Left lung (tissue), 10 donors: ENCODE results near the gene KIF5B. TPM values are rescaled to one million over a fixed set of nuclear protein-coding genes. Genes with fewer than 3 reads are reported as not detected.
"Not testable (repeated sequence)": the region's sequence is repeated elsewhere in the genome, so short reads cannot be mapped to it uniquely, and the experiment has no call there.

Source experiments
- ATAC-seq: fragments of 200-7000 bp; cut with Tn5 transposase; one replicate; pipeline ENCODE4 v1.9.1; 2020; ENCODE audit warnings: moderate library complexity
- DNase-seq, 4 donors: peaks; one replicate each; pipeline ENCODE4 v3.0.0-alpha.2; 2013 to 2020
- H3K27ac ChIP-seq, 2 donors: fragments of 200-600 bp; sonication (generic) in 1 of 2; one replicate each; pipeline versions ENCODE4 v1.5.0 to v1.8.0; 2020 to 2021
- H3K27me3 ChIP-seq, 2 donors: fragments of 200-600 bp; sonication (generic) in 1 of 2; one replicate each; pipeline versions ENCODE4 v1.5.0 to v1.8.0; 2020 to 2021
- H3K36me3 ChIP-seq, 2 donors: fragments of 200-600 bp; sonication (generic) in 1 of 2; one replicate each; pipeline versions ENCODE4 v1.5.0 to v1.8.0; 2020 to 2021
- H3K4me1 ChIP-seq, 2 donors: fragments of 200-600 bp; one replicate each; pipeline ENCODE4 v1.8.0; 2021
- H3K4me3 ChIP-seq, 2 donors: fragments of 200-600 bp; sonication (generic) in 1 of 2; one replicate each; pipeline versions ENCODE4 v1.5.0 to v1.8.0; 2020 to 2021; ENCODE audit warnings: mild to moderate bottlenecking in 1 of 2
- H3K9me3 ChIP-seq, 2 donors: fragments of 200-600 bp; sonication (generic) in 1 of 2; one replicate each; pipeline versions ENCODE4 v1.5.0 to v1.8.0; 2020 to 2021
- CTCF ChIP-seq, 2 donors: fragments of 200-600 bp; sonication (generic) in 1 of 2; IDR thresholded peaks; one replicate each; pipeline versions ENCODE4 v1.5.0 to v1.8.0; 2021; ENCODE audit warnings: antibody characterized with exemption in 2 of 2
- intact Hi-C, 2 donors: fragments of 100-400 bp; cut with DNase I; formaldehyde crosslinking; loops; one replicate each; pipeline versions ENCODE4 v1.11.2 to v1.14.2; 2022
- polyA plus RNA-seq, 6 donors: library from polyadenylated mRNA; unstranded; fragments of 120-200 nt; gene quantifications; one replicate each; pipeline ENCODE4 v1.2.1, GENCODE V29; 2013; ENCODE audit not compliant: insufficient read length in 6 of 6
- total RNA-seq, 2 donors: library from RNA; stranded (reverse); fragmentation: NEBNext Ultra II Directional; extraction: Animal tissue kit (Norgen Biotek cat#: 25700); gene quantifications; one replicate each; pipeline ENCODE4 v1.2.1, GENCODE V29; 2021
- donor health status: DM: no; HTN: yes; CAD: no.
- donor health status: DM: no; HTN: no; CAD: no.

Gene KIF5B
- total and polyA plus RNA-seq, 8 donors = 99.4 to 179 (median 147) TPM

GRCh38 chr10:32046151-32046550, 10.1 kb downstream of the KIF5B start:
- no peak overlapping the region for H3K4me3 ChIP-seq
- H3K4me1 ChIP-seq = peaks cover 16 to 89% of the 10 kb centered on the region in 2 donors
- no peak for DNase-seq
- no peak overlapping the region for H3K27ac ChIP-seq
- H3K36me3 ChIP-seq = peaks cover 0 to 47% of the 10 kb centered on the region in 2 donors
- no peaks in the 10 kb centered on the region for H3K9me3 ChIP-seq
- intact Hi-C loops = no loop called here
- no peak for ATAC-seq
- no peak for TF ChIP-seq CTCF (IDR thresholded peaks at IDR 0.05)
- no peaks in the 10 kb centered on the region for H3K27me3 ChIP-seq

- DNase-seq, H3K4me3 ChIP-seq, H3K27me3 ChIP-seq, ATAC-seq, H3K27ac ChIP-seq, intact Hi-C loops, H3K9me3 ChIP-seq: not testable (repeated sequence)
- peaks cover 0 to 65% of the 10 kb centered on the region in 2 donors for H3K36me3 ChIP-seq
- H3K4me1 ChIP-seq = peaks cover 5 to 75% of the 10 kb centered on the region in 2 donors
Observed at GRCh38 chr10:32042730-32043129, 13.5 kb downstream of the KIF5B start.

GRCh38 chr10:32041290-32042028, 14.8 kb downstream of the KIF5B start:
- intact Hi-C loops = no loop called here
- Histone ChIP-seq H3K9me3 (no peaks in the 10 kb centered on the region), H3K27ac (peak overlapping the region in 1 of 2 donors; percentile 9), H3K27me3 (no peaks in the 10 kb centered on the region), H3K4me3 (no peak overlapping the region), H3K4me1 (peaks cover 5 to 70% of the 10 kb centered on the region in 2 donors), H3K36me3 (peaks cover 0 to 65% of the 10 kb centered on the region in 2 donors)
- no peak for TF ChIP-seq CTCF (IDR thresholded peaks at IDR 0.05)
- DNase-seq = no peak
- ATAC-seq = peak; percentile 65

- no peaks in the 10 kb centered on the region for H3K9me3 ChIP-seq
- H3K4me3 ChIP-seq = no peak overlapping the region
- no peak overlapping the region for H3K27ac ChIP-seq
- intact Hi-C loops = no loop called here
- peaks cover 5 to 68% of the 10 kb centered on the region in 2 donors for H3K4me1 ChIP-seq
- no peak for TF ChIP-seq CTCF (IDR thresholded peaks at IDR 0.05)
- DNase-seq (peak in 1 of 4 donors; percentile 16), ATAC-seq (no peak)
- peaks cover 0 to 69% of the 10 kb centered on the region in 2 donors for H3K36me3 ChIP-seq
- no peaks in the 10 kb centered on the region for H3K27me3 ChIP-seq
Observed at GRCh38 chr10:32039734-32040133, 16.5 kb downstream of the KIF5B start.

- intact Hi-C loops = no loop called here
- DNase-seq (no peak), ATAC-seq (no peak)
- peaks cover 5 to 60% of the 10 kb centered on the region in 2 donors for H3K4me1 ChIP-seq
- peaks cover 3 to 69% of the 10 kb centered on the region in 2 donors for H3K36me3 ChIP-seq
- no peaks in the 10 kb centered on the region for H3K27me3 ChIP-seq
- TF ChIP-seq CTCF (IDR thresholded peaks at IDR 0.05) = no peak
- H3K9me3 ChIP-seq = no peaks in the 10 kb centered on the region
- H3K27ac ChIP-seq = no peak overlapping the region
- no peak overlapping the region for H3K4me3 ChIP-seq
Observed at GRCh38 chr10:32038777-32039176, 17.4 kb downstream of the KIF5B start.
